Esophagus squamous epithelium (tissue), 5 donors: ENCODE measurements around the gene MRPL48. TPM values are rescaled to one million over a fixed set of nuclear protein-coding genes. Genes with fewer than 3 reads are reported as not detected.
"Not testable (repeated sequence)": the region's sequence is repeated elsewhere in the genome, so short reads cannot be mapped to it uniquely, and the experiment has no call there.

Experiments used
- DNase-seq: peaks from one replicate; lab custom pipeline; 2025; lab: John Stamatoyannopoulos, UW
- H3K27ac ChIP-seq, 4 donors: fragments of 200-600 bp; sonication (generic); one replicate each; pipeline ENCODE4 v1.5.1; 2016 to 2019; ENCODE audit warnings: mild to moderate bottlenecking in 1 of 4
- H3K27me3 ChIP-seq, 4 donors: fragments of 200-600 bp; sonication (generic); 1 replicate in 3 of 4; 2 replicates in 1 of 4; pipeline versions ENCODE4 v1.5.1 to v1.6.0; 2017 to 2021; ENCODE audit warnings: antibody characterized with exemption in 1 of 4
- H3K36me3 ChIP-seq, 3 donors: fragments of 200-600 bp; sonication (generic); one replicate each; pipeline ENCODE4 v1.5.1; 2016 to 2019
- H3K4me1 ChIP-seq, 3 donors: fragments of 200-600 bp; sonication (generic); one replicate each; pipeline ENCODE4 v1.5.1; 2017 to 2019
- H3K4me3 ChIP-seq, 4 donors: fragments of 200-600 bp; sonication (generic); 1 replicate in 3 of 4; 2 replicates in 1 of 4; pipeline ENCODE4 v1.5.1; 2016 to 2019; ENCODE audit warnings: mild to moderate bottlenecking in 2 of 4, moderate library complexity in 1 of 4
- H3K9me3 ChIP-seq, 3 donors: fragments of 200-600 bp; sonication (generic); one replicate each; pipeline ENCODE4 v1.5.1; 2016 to 2019
- POLR2A ChIP-seq, 4 donors: fragments of 450-650 bp; IDR thresholded peaks; one replicate each; pipeline ENCODE4 v1.6.1; 2017; ENCODE audit warnings: antibody characterized with exemption in 4 of 4, mild to moderate bottlenecking in 4 of 4, moderate library complexity in 3 of 4
- whole genome bisulfite sequencing, 2 donors: methylation state at CpG; one replicate each; pipeline ENCODE4 v1.1.5; 2018; 5-methylcytosine and 5-hydroxymethylcytosine counted together
- intact Hi-C: fragments of 100-400 bp; cut with DNase I; formaldehyde crosslinking; loops from one replicate; pipeline ENCODE4 v1.15.0; 2022
- total RNA-seq, 4 donors: library from RNA; depleted of rRNA; stranded (reverse); fragments of >200 nt; gene quantifications; one replicate each; pipeline ENCODE4 v1.1.0, GENCODE V29; 2016
- TF ChIP-seq, protein P1 (sequence below), 6 experiments: fragments of 450-650 bp in 4 of 6; fragments of 200-600 bp in 2 of 6; sonication (generic) in 2 of 6; IDR thresholded peaks; one replicate each; pipeline ENCODE4 v1.5.1; 2016 to 2019; ENCODE audit warnings: antibody characterized with exemption in 6 of 6, mild to moderate bottlenecking in 4 of 6, moderate library complexity in 4 of 6
- donor health status: DM: yes; HTN: yes; CAD: no.

MRPL48 gene
- total RNA-seq, 4 donors from 2014 or later = 9.2 to 23.5 (median 18.8) TPM

GRCh38 chr11:73760135-73760678 is 27.5 kb upstream of the MRPL48 start:
- intact Hi-C loops = no loop called here

GRCh38 chr11:73760679-73761402 is 26.8 kb upstream of the MRPL48 start, which contains the start of gene RAB6A:
Gene RAB6A (minus strand): TSS chr11:73761074. CDS start chr11:73760635, 439 bp downstream.
- intact Hi-C loops = no loop called here
- Histone ChIP-seq H3K9me3 (no peaks in the 10 kb centered on the region), H3K4me1 (peaks cover 0 to 46% (median 21%) of the 10 kb centered on the region in 3 donors), H3K36me3 (no peaks in the 10 kb centered on the region), H3K27me3 (no peaks in the 10 kb centered on the region), H3K27ac (peak within 1 kb of the TSS; percentile 96 to 99 (median 98)), H3K4me3 (peak within 1 kb of the TSS; percentile 63 to 98 (median 96))
- TF ChIP-seq, protein P1, sequence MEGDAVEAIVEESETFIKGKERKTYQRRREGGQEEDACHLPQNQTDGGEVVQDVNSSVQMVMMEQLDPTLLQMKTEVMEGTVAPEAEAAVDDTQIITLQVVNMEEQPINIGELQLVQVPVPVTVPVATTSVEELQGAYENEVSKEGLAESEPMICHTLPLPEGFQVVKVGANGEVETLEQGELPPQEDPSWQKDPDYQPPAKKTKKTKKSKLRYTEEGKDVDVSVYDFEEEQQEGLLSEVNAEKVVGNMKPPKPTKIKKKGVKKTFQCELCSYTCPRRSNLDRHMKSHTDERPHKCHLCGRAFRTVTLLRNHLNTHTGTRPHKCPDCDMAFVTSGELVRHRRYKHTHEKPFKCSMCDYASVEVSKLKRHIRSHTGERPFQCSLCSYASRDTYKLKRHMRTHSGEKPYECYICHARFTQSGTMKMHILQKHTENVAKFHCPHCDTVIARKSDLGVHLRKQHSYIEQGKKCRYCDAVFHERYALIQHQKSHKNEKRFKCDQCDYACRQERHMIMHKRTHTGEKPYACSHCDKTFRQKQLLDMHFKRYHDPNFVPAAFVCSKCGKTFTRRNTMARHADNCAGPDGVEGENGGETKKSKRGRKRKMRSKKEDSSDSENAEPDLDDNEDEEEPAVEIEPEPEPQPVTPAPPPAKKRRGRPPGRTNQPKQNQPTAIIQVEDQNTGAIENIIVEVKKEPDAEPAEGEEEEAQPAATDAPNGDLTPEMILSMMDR (IDR thresholded peaks at IDR 0.05) = peak in 5 of 6 experiments; percentile 18 to 71 (median 62)
- TF ChIP-seq POLR2A (IDR thresholded peaks at IDR 0.05) = peak in 3 of 4 donors; percentile 64 to 95 (median 92)
- peak; percentile 98 for DNase-seq
- 0% methylated on average over 2 to 13 of the region's 74 CpGs for WGBS, 2 donors

More at GRCh38 chr11:73760135-73760678, 27.5 kb upstream of the MRPL48 start:
- Histone ChIP-seq H3K36me3 (no peaks in the 10 kb centered on the region), H3K27me3 (no peaks in the 10 kb centered on the region), H3K27ac (peak overlapping the region; percentile 96 to 99 (median 98)), H3K4me1 (peaks cover 0 to 52% (median 21%) of the 10 kb centered on the region in 3 donors), H3K4me3 (peak overlapping the region; percentile 63 to 98 (median 96)), H3K9me3 (no peaks in the 10 kb centered on the region)
- DNase-seq = no peak
- TF ChIP-seq, protein P1 (IDR thresholded peaks at IDR 0.05) = no peak
- WGBS, 2 donors = 0 to 1% methylated on average over 21 to 35 of the region's 44 CpGs

DNA sequence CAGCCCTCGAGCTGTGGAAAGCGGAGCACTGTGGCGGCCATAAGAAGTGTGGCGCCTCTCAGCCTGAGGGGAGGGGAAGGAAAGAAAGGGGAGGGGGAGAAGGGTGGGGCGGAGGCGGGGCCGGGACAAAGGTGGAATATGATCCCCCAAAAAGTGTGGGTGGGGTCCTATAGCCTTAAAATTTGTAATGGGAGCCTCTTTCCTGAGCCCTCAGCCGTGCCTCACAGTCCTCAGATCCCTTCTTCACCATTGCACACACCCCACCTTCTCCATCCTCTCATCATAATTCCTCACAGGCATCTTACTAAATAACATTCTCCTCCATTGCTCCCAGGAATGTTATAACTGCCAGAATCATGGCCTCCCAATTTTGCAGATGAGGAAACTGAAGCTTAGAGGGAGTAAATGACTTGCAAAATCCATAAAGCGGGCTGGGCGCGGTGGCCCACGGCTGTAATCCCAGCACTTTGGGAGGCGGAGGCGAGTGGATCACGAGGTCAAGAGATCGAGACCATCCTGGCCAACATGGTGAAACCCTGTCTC is 26.2 kb upstream of the MRPL48 start:
- peak overlapping the region; percentile 15 to 98 (median 96) for H3K4me3 ChIP-seq
- peak overlapping the region; percentile 95 to 98 (median 96) for H3K27ac ChIP-seq
- H3K9me3 ChIP-seq = no peaks in the 10 kb centered on the region
- DNase-seq = no peak
- intact Hi-C loops = no loop called here
- WGBS, 2 donors = 49% methylated on average over 14 to 15 of the region's 16 CpGs
- TF ChIP-seq, protein P1 (IDR thresholded peaks at IDR 0.05) = no peak
- TF ChIP-seq POLR2A (IDR thresholded peaks at IDR 0.05) = no peak
- no peaks in the 10 kb centered on the region for H3K27me3 ChIP-seq
- H3K4me1 ChIP-seq = peaks cover 0 to 40% (median 21%) of the 10 kb centered on the region in 3 donors
- no peaks in the 10 kb centered on the region for H3K36me3 ChIP-seq

- Histone ChIP-seq H3K27ac (no peak overlapping the region), H3K4me3 (no peak overlapping the region), H3K27me3 (no peaks in the 10 kb centered on the region), H3K36me3 (no peaks in the 10 kb centered on the region), H3K9me3 (no peaks in the 10 kb centered on the region), H3K4me1 (peaks cover 0 to 27% (median 15%) of the 10 kb centered on the region in 3 donors)
- intact Hi-C loops = no loop called here
- DNase-seq = no peak
- no peak for TF ChIP-seq POLR2A (IDR thresholded peaks at IDR 0.05)
- TF ChIP-seq, protein P1 (IDR thresholded peaks at IDR 0.05) = no peak
Measured at GRCh38 chr11:73762732-73763131, 24.9 kb upstream of the MRPL48 start.

- DNase-seq = no peak
- Histone ChIP-seq H3K9me3 (no peaks in the 10 kb centered on the region), H3K27me3 (no peaks in the 10 kb centered on the region), H3K4me3 (no peak overlapping the region), H3K27ac (no peak overlapping the region), H3K4me1 (peaks cover 0 to under 1% (median 0%) of the 10 kb centered on the region in 3 donors), H3K36me3 (no peaks in the 10 kb centered on the region)
- TF ChIP-seq, protein P1 (IDR thresholded peaks at IDR 0.05) = no peak
- no peak for TF ChIP-seq POLR2A (IDR thresholded peaks at IDR 0.05)
- 21 to 41% methylated on average over 1 of the region's 1 CpG for WGBS, 2 donors
- intact Hi-C loops = no loop called here
Measured at GRCh38 chr11:73766763-73767162, 20.9 kb upstream of the MRPL48 start.

GRCh38 chr11:73770811-73771210 is 16.9 kb upstream of the MRPL48 start:
- 91 to 92% methylated on average over 7 of the region's 7 CpGs for WGBS, 2 donors
- intact Hi-C loops = not testable (repeated sequence)

More at GRCh38 chr11:73770811-73771210, 16.9 kb upstream of the MRPL48 start:
- not testable (repeated sequence) for H3K9me3 ChIP-seq, H3K36me3 ChIP-seq, H3K4me1 ChIP-seq, H3K27ac ChIP-seq, H3K4me3 ChIP-seq, DNase-seq, H3K27me3 ChIP-seq
